Peyer's patch (tissue), 4 donors: ENCODE results near the gene MUC3A.
"Not testable (repeated sequence)": the region's sequence is repeated elsewhere in the genome, so short reads cannot be mapped to it uniquely, and the experiment has no call there.

Source experiments
- CTCF ChIP-seq, 6 experiments: fragments of 450-650 bp in 4 of 6; fragments of 200-600 bp in 2 of 6; sonication (generic) in 1 of 6; IDR thresholded peaks; one replicate each; pipeline ENCODE4 v1.5.1; 2017 to 2019; ENCODE audit warnings: antibody characterized with exemption in 6 of 6, mild to moderate bottlenecking in 3 of 6, moderate library complexity in 1 of 6
- POLR2A ChIP-seq, 2 donors: fragments of 450-650 bp; IDR thresholded peaks; one replicate each; pipeline ENCODE4 v1.5.1; 2017; ENCODE audit warnings: antibody characterized with exemption in 2 of 2, mild to moderate bottlenecking in 2 of 2, moderate library complexity in 2 of 2

GRCh38 chr7:100935381-100935780 lies 14.0 kb upstream of the MUC3A start:
- TF ChIP-seq CTCF, POLR2A (IDR thresholded peaks at IDR 0.05): not testable (repeated sequence)
